Measurements from ENCODE around the gene NPSR1.

GRCh38 chr7:34756025-34756437, 98.0 kb downstream of the NPSR1 start:
- no peak for TF ChIP-seq CTCF (IDR thresholded peaks at IDR 0.05; ENCODE audit: low read depth, low read length)
- no peak for TF ChIP-seq POLR2A (IDR thresholded peaks at IDR 0.05; ENCODE audit: extremely low read depth, insufficient read length)
- no peak for TF ChIP-seq MYC (IDR thresholded peaks at IDR 0.05; ENCODE audit: low read depth, low read length)
